Heart left ventricle (tissue), 13 donors: ENCODE measurements around the gene APOF.

ENCODE experiments used
- CTCF ChIP-seq, 12 donors: fragments of 200-600 bp; sonication (generic) in 4 of 12; IDR thresholded peaks; one replicate each; pipeline versions ENCODE4 v1.5.0 to v1.8.0; 2018 to 2022; ENCODE audit warnings: antibody characterized with exemption in 12 of 12, mild to moderate bottlenecking in 5 of 12
- POLR2A ChIP-seq, 2 donors: fragments of 450-650 bp; IDR thresholded peaks; one replicate each; pipeline ENCODE4 v1.6.1; 2017; ENCODE audit warnings: antibody characterized with exemption in 2 of 2, mild to moderate bottlenecking in 2 of 2, moderate library complexity in 2 of 2
- donor health status: ischemic (EF 13 %, LVEDD 7.1; RV severe dilation, severe dysfunction).
- donor health status: DM: no; HTN: yes; CAD: no.
- donor health status: DM: no; HTN: no; CAD: no.
- donor health status: ischemic (EF 25% LVEDD 6.9; RV normal size, moderate dysfunction).
- donor health status: ischemic (EF 25% LVEDD 5.7; RV mildly dilated, moderate dysfunction).
- donor health status: ischemic (EF 35%, LVEDD 5.7; RV mildly dilated, moderate dysfunction).
- donor health status: nonischemic (EF 11% LVEDD 7.7; RV severe dilation, severe dysfunction).
- donor health status: DM: yes; HTN: yes; CAD: no.
- donor health status: PGD.
- donor health status: ischemic (EF 29% LVEDD 5.4; RV normal size, mild dysfunction).
- donor health status: nonischemic (EF 23%, LVEDD 6.1; RV moderate dilation, normal function).

DNA sequence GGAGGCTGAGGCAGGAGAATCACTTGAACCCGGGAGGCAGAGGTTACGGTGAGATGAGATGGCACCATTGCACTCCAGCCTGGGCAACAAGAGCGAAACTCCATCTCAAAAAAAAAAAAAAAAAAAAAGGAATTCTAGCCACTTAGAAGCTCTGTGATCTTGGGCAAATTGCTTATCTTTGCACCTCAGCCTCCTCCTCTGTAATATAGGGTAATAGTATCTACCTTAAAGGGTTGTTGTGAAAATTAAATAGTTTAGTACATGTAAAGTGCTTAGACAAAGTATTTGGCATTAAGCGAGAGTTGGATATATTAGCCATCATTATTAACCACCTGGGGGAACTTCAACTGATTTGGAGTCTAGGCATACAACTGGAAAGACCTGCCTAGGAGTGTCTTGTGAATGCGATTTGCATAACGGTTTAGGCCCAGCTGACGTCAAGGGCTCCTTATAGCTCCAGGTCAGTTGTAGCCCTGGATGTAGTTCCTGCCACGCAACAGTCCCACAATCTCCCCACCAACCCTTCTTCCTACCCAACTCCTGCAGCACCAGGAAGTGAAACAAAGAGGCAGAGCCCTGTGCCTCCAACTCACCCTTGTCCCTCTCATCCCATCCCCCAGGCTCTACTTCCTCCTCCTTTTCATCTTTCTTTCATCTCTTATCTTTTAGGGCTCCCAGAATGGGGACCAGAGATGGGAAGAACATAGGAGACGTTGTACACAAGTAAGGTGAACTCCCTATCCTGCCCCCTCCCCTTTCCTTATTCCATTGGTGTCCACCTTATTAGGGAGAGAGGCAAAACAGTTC, 26.1 kb downstream of the APOF start:
- no peak for TF ChIP-seq POLR2A (IDR thresholded peaks at IDR 0.05)
- TF ChIP-seq CTCF (IDR thresholded peaks at IDR 0.05), result no peak
